Ovary (tissue), 3 donors: ENCODE measurements around the gene SARM1.

Experiments used
- EP300 ChIP-seq: sonication (generic); formaldehyde crosslinking; IDR thresholded peaks from one replicate; pipeline ENCODE4 v1.6.1; 2017; ENCODE audit warnings: antibody characterized with exemption
- POLR2A ChIP-seq: fragments of 450-650 bp; IDR thresholded peaks from one replicate; pipeline ENCODE4 v1.6.1; 2017; ENCODE audit warnings: antibody characterized with exemption, mild to moderate bottlenecking, moderate library complexity
- TF ChIP-seq, protein P1 (sequence below), 3 donors: fragments of 450-650 bp in 2 of 3; fragments of 200-600 bp in 1 of 3; IDR thresholded peaks; one replicate each; pipeline versions ENCODE4 v1.5.1 to v1.8.0; 2016 to 2022; ENCODE audit warnings: antibody characterized with exemption in 3 of 3, mild to moderate bottlenecking in 1 of 3
- donor health status: DM: no; HTN: no; CAD: no.

GRCh38 chr17:28330671-28331070 lies 40.8 kb upstream of the SARM1 start:
- TF ChIP-seq EP300 (no peak), POLR2A (no peak)
- TF ChIP-seq, protein P1, sequence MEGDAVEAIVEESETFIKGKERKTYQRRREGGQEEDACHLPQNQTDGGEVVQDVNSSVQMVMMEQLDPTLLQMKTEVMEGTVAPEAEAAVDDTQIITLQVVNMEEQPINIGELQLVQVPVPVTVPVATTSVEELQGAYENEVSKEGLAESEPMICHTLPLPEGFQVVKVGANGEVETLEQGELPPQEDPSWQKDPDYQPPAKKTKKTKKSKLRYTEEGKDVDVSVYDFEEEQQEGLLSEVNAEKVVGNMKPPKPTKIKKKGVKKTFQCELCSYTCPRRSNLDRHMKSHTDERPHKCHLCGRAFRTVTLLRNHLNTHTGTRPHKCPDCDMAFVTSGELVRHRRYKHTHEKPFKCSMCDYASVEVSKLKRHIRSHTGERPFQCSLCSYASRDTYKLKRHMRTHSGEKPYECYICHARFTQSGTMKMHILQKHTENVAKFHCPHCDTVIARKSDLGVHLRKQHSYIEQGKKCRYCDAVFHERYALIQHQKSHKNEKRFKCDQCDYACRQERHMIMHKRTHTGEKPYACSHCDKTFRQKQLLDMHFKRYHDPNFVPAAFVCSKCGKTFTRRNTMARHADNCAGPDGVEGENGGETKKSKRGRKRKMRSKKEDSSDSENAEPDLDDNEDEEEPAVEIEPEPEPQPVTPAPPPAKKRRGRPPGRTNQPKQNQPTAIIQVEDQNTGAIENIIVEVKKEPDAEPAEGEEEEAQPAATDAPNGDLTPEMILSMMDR (IDR thresholded peaks at IDR 0.05) = no peak
